HG03159 (cell line): ENCODE measurements around the gene DESI1.
"Not testable (repeated sequence)": the region's sequence is repeated elsewhere in the genome, so short reads cannot be mapped to it uniquely, and the experiment has no call there.

ENCODE experiments used
- ATAC-seq: cut with Tn5 transposase; IDR thresholded peaks from one replicate; pipeline ENCODE4 v1.9.1; 2021; ENCODE audit warnings: mild to moderate bottlenecking, moderate library complexity; ENCODE audit not compliant: unreplicated experiment

Gene DESI1

GRCh38 chr22:41562461-41562860 lies 58.4 kb downstream of the DESI1 start:
- no peak for ATAC-seq

GRCh38 chr22:41561788-41562187 lies 59.1 kb downstream of the DESI1 start:
- ATAC-seq: no peak

GRCh38 chr22:41561335-41561734 lies 59.5 kb downstream of the DESI1 start:
- ATAC-seq: no peak

- no peak for ATAC-seq
Measured at GRCh38 chr22:41560095-41560471, 60.8 kb downstream of the DESI1 start.

- ATAC-seq: not testable (repeated sequence)
Measured at GRCh38 chr22:41558241-41558630, 62.6 kb downstream of the DESI1 start.

GRCh38 chr22:41557401-41558240 lies 63.2 kb downstream of the DESI1 start:
- no peak for ATAC-seq

GRCh38 chr22:41556561-41556960 lies 64.3 kb downstream of the DESI1 start:
- ATAC-seq: no peak

GRCh38 chr22:41555325-41555982 lies 65.4 kb downstream of the DESI1 start:
- ATAC-seq: no peak

- ATAC-seq: no peak
Measured at GRCh38 chr22:41551877-41552582, 68.8 kb downstream of the DESI1 start.

GRCh38 chr22:41550952-41551491 lies 69.8 kb downstream of the DESI1 start:
- no peak for ATAC-seq

GRCh38 chr22:41548830-41549211 lies 72.0 kb downstream of the DESI1 start:
- no peak for ATAC-seq
